ENCODE data around the gene LGR4. TPM values are rescaled to one million over a fixed set of nuclear protein-coding genes. Genes with fewer than 3 reads are reported as not detected.

The LGR4 gene
- total RNA-seq, 4 donors from 2014 or later: 26.5 to 51.3 (median 31.9) TPM

- Histone ChIP-seq H3K36me3 (peaks cover 0 to 33% (median 7%) of the 10 kb centered on the region in 3 donors), H3K4me1 (no peaks in the 10 kb centered on the region), H3K9me3 (no peaks in the 10 kb centered on the region), H3K27ac (no peak overlapping the region), H3K27me3 (no peaks in the 10 kb centered on the region), H3K4me3 (no peak overlapping the region)
- WGBS, 2 donors: 74% methylated on average over 6 of the region's 6 CpGs
- DNase-seq (ENCODE audit: low spot score in 2 of 2): no peak
- TF ChIP-seq EP300 (IDR thresholded peaks at IDR 0.05) (no peak), CTCF (IDR thresholded peaks at IDR 0.05) (no peak), POLR2A (IDR thresholded peaks at IDR 0.05) (no peak)
Measured at GRCh38 chr11:27487706-27488105, 15.1 kb upstream of the LGR4 start.

GRCh38 chr11:27485930-27486773 lies 13.6 kb upstream of the LGR4 start:
- WGBS, 2 donors: 29 to 40% methylated on average over 4 of the region's 4 CpGs
- Histone ChIP-seq H3K9me3 (no peaks in the 10 kb centered on the region), H3K36me3 (peaks cover 0 to 18% (median 3%) of the 10 kb centered on the region in 3 donors), H3K4me1 (no peaks in the 10 kb centered on the region), H3K27ac (no peak overlapping the region), H3K4me3 (no peak overlapping the region), H3K27me3 (no peaks in the 10 kb centered on the region)
- DNase-seq (ENCODE audit: low spot score in 2 of 2): peak in 1 of 2 donors; percentile 83
- TF ChIP-seq POLR2A (IDR thresholded peaks at IDR 0.05) (no peak), CTCF (IDR thresholded peaks at IDR 0.05) (peak; percentile 76 to 92 (median 84)), EP300 (IDR thresholded peaks at IDR 0.05) (no peak)

GRCh38 chr11:27482793-27483192 lies 10.2 kb upstream of the LGR4 start:
- Histone ChIP-seq H3K27me3 (no peaks in the 10 kb centered on the region), H3K27ac (no peak overlapping the region), H3K4me1 (no peaks in the 10 kb centered on the region), H3K9me3 (no peaks in the 10 kb centered on the region), H3K36me3 (no peaks in the 10 kb centered on the region), H3K4me3 (no peak overlapping the region)
- DNase-seq (ENCODE audit: low spot score in 2 of 2): no peak
- TF ChIP-seq CTCF (IDR thresholded peaks at IDR 0.05) (no peak), POLR2A (IDR thresholded peaks at IDR 0.05) (no peak), EP300 (IDR thresholded peaks at IDR 0.05) (no peak)
- 92 to 93% methylated on average over 2 of the region's 2 CpGs for WGBS, 2 donors

DNA sequence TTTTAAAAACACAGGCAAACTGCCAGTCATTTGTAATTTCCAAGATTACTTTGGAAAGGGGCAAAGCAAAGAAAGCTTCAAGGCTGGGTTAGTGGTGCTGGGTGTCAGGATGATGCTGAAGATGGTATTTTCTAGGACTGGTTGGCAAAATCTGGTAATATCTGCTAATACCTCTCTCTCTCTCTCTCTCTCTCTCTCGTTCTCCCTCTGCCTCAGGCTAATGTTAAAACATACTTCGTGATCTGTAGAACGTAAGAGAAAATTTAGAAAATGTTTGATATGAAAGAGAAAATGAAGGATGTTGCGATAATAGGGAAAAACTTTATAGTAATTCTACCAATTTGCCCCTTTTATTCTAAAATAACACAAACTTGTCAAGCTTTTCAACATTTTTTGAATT lies 9.4 kb upstream of the LGR4 start:
- WGBS, 2 donors: 77 to 88% methylated on average over 4 of the region's 4 CpGs
- TF ChIP-seq CTCF (IDR thresholded peaks at IDR 0.05) (no peak), EP300 (IDR thresholded peaks at IDR 0.05) (no peak), POLR2A (IDR thresholded peaks at IDR 0.05) (no peak)
- H3K27ac ChIP-seq: no peak overlapping the region
- no peak for DNase-seq (ENCODE audit: low spot score in 2 of 2)
- H3K9me3 ChIP-seq: no peaks in the 10 kb centered on the region
- H3K4me3 ChIP-seq: no peak overlapping the region
- H3K36me3 ChIP-seq: no peaks in the 10 kb centered on the region
- no peaks in the 10 kb centered on the region for H3K27me3 ChIP-seq
- H3K4me1 ChIP-seq: no peaks in the 10 kb centered on the region

DNA sequence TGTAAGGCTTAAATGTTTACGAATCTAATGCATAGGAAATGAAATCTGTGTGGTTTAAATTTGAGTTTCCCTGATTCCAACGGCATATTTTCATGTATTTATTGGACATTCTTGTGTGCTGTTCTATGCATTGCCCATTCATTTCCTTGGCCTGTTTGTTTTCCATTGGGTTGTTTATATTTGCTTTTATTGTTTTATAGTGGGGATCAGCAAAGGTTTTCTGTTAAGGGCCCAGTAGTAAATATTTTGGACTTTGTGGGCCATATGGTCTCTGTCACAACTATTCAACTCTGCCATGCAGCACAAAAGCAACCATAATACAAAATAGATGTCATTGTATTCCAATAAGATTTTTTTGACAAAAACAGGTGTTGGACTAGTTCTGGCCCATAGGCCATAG lies 5.2 kb upstream of the LGR4 start:
- no peak for DNase-seq (ENCODE audit: low spot score in 2 of 2)

More for the DNA sequence above, 5.2 kb upstream of the LGR4 start:
- Histone ChIP-seq H3K27ac (no peak overlapping the region), H3K27me3 (no peaks in the 10 kb centered on the region), H3K4me3 (no peak overlapping the region), H3K4me1 (peaks cover 0 to 5% (median 0%) of the 10 kb centered on the region in 4 donors), H3K36me3 (no peaks in the 10 kb centered on the region), H3K9me3 (no peaks in the 10 kb centered on the region)
- TF ChIP-seq CTCF (IDR thresholded peaks at IDR 0.05): no peak
- TF ChIP-seq EP300 (IDR thresholded peaks at IDR 0.05): no peak
- no peak for TF ChIP-seq POLR2A (IDR thresholded peaks at IDR 0.05)
- WGBS, 2 donors: 69 to 78% methylated on average over 2 of the region's 2 CpGs

Measured in tibial nerve (tissue), 4 donors.